Measurements from ENCODE around the gene CSNK1A1. TPM values are rescaled to one million over a fixed set of nuclear protein-coding genes. Genes with fewer than 3 reads are reported as not detected.
"Not testable (repeated sequence)": the region's sequence is repeated elsewhere in the genome, so short reads cannot be mapped to it uniquely, and the experiment has no call there.

Gene CSNK1A1
- total and polyA plus RNA-seq, 3 experiments from 2014 or later = 118 to 187 (median 177) TPM

DNA sequence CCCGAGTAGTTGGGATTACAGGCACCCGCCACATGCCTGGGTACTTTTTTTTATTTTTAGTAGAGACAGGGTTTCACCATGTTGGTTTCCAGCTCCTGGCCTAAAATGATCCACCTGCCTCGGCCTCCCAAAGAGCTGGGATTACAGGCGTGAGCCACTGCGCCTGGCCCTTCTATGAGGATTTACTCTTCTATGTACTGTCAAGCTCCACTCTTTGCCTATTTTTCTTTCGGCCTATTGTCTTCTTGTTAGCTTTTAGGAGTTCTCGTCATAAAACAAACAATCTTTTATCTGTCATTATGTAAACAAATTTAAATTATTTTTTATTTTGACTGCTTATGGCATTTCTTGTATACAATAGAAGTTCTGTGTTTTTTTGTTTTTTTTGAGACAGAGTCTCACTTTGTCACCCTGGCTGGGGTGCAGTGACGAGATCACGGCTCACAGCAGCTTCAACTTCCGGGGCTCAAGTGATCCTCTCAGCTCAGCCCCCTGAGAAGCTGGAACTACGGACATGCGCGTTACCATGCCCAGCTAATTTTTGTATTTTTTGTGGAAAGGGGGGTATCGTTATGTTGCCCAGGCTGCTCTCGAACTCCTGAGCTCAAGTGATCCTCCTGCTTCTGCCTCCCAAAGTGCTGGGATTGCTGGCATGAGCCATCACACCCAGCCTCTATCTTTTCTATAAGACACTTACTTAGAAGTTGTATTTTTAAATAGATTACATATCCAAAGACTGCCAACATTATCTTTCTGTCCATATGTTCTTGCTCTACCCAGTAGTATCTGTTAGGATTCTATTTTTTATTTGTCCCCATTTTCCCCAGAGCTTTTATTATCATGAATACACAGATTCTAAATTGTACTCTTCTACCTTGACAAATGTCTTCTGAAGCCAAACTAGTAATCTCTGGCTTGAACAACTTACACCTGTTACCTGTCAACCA, 29.2 kb downstream of the CSNK1A1 start:
- Mint-ChIP-seq H3K27ac (peak overlapping the region in 7 of 8 donors; percentile 10 to 81 (median 56)), H3K4me1 (peaks cover 87 to 99% (median 95%) of the 10 kb centered on the region in 3 donors), H3K4me3 (peak overlapping the region in 5 of 7 donors; percentile 2 to 35 (median 22)), H3K27me3 (no peaks in the 10 kb centered on the region), H3K36me3 (peaks cover 0 to 69% (median 10%) of the 10 kb centered on the region in 3 donors), H3K9me3 (no peaks in the 10 kb centered on the region)
- no peaks in the 10 kb centered on the region for H3K27me3 ChIP-seq (ENCODE audit: insufficient read depth, low read length, poor library complexity, severe bottlenecking)
- peaks cover 81% of the 10 kb centered on the region for H3K4me1 ChIP-seq (ENCODE audit: insufficient read depth, low read length)
- peaks cover 14% of the 10 kb centered on the region for H3K36me3 ChIP-seq (ENCODE audit: insufficient read depth, low read length)
- ChIA-PET CTCF (interaction anchor here (0.8 kb wide), 1 partner anchor 13 kb away, joined by 3 read pairs; no protein-coding TSS in a partner anchor), POLR2A (no interaction called here)
- H3K27ac ChIP-seq (ENCODE audit: low read depth, low read length) = no peak overlapping the region
- no peak overlapping the region for H3K4me3 ChIP-seq (ENCODE audit: low read length)
- no peaks in the 10 kb centered on the region for H3K9me3 ChIP-seq (ENCODE audit: low read length)
- no peak for DNase-seq

DNA sequence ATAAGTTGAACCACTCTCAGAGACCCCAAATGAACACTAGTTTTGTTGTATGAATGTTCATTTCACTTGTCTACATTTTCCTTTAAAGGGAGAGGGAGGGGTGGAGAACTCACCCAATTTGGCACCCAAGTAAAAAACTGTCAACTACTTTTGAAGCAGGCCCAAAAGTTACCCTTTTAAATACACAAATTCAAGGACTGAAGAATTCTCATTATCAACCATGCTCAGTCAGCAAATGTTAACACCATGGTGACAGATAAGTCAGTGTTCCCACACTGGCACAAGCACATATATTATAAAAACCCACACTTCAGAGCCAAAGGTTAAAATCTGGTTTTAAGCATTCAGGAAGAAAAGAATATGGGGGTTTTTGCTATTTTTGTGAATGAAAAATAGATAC, 31.6 kb downstream of the CSNK1A1 start:
- Mint-ChIP-seq H3K9me3 (no peaks in the 10 kb centered on the region), H3K36me3 (peaks cover 0 to 73% (median 12%) of the 10 kb centered on the region in 3 donors), H3K27me3 (no peaks in the 10 kb centered on the region), H3K4me1 (peaks cover 80 to 98% (median 96%) of the 10 kb centered on the region in 3 donors), H3K4me3 (peak overlapping the region in 4 of 7 donors; percentile 3 to 44 (median 22)), H3K27ac (peak overlapping the region; percentile 5 to 79 (median 50))
- CTCF ChIA-PET = interaction anchor here (1.4 kb wide), 1 partner anchor 8 kb away, joined by 3 read pairs; no protein-coding TSS in a partner anchor
- H3K27ac ChIP-seq (ENCODE audit: low read depth, low read length) = peak overlapping the region; percentile 3
- DNase-seq = no peak
- no peak overlapping the region for H3K4me3 ChIP-seq (ENCODE audit: low read length)
- H3K36me3 ChIP-seq (ENCODE audit: insufficient read depth, low read length) = peaks cover 19% of the 10 kb centered on the region
- peaks cover 60% of the 10 kb centered on the region for H3K4me1 ChIP-seq (ENCODE audit: insufficient read depth, low read length)
- H3K27me3 ChIP-seq (ENCODE audit: insufficient read depth, low read length, poor library complexity, severe bottlenecking) = no peaks in the 10 kb centered on the region
- POLR2A ChIA-PET = no interaction called here
- H3K9me3 ChIP-seq (ENCODE audit: low read length) = no peaks in the 10 kb centered on the region

DNA sequence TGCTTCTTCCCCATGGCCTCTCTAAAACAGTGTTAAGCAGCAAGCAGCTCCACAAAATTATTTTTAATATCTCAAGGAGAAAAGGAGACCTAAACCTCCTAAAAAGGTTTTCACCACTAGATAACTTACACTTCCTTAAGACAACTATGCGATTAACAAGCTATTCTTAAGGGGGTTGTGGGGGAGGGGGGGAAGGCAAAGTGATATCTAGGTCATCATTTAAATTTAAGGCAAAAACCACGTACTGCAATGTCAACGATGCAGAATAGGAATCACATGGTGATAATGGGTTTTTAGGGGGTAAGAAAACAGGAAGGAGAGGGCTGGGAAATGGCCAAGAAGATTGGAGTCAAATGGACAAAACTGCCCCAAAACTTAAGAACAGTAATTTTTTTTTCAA, 32.6 kb downstream of the CSNK1A1 start:
- no peak for DNase-seq
- Mint-ChIP-seq H3K36me3 (peaks cover 0 to 68% (median 6%) of the 10 kb centered on the region in 3 donors), H3K27ac (peak overlapping the region; percentile 32 to 86 (median 58)), H3K9me3 (no peaks in the 10 kb centered on the region), H3K4me1 (peaks cover 77 to 91% (median 90%) of the 10 kb centered on the region in 3 donors), H3K4me3 (peak overlapping the region in 4 of 7 donors; percentile 9 to 46 (median 16)), H3K27me3 (no peaks in the 10 kb centered on the region)
- H3K27me3 ChIP-seq (ENCODE audit: insufficient read depth, low read length, poor library complexity, severe bottlenecking) = no peaks in the 10 kb centered on the region
- no peak overlapping the region for H3K4me3 ChIP-seq (ENCODE audit: low read length)
- peaks cover 17% of the 10 kb centered on the region for H3K36me3 ChIP-seq (ENCODE audit: insufficient read depth, low read length)
- H3K27ac ChIP-seq (ENCODE audit: low read depth, low read length) = no peak overlapping the region
- ChIA-PET POLR2A (interaction anchor here (0.5 to 0.6 kb wide), 2 partner anchors 32 to 81 kb away, joined by 3 to 6 read pairs; no protein-coding TSS in a partner anchor), CTCF (interaction anchor here (0.6 to 1.4 kb wide), 2 partner anchors 9 to 225 kb away, joined by 3 read pairs; no protein-coding TSS in a partner anchor)
- H3K4me1 ChIP-seq (ENCODE audit: insufficient read depth, low read length) = peaks cover 56% of the 10 kb centered on the region
- no peaks in the 10 kb centered on the region for H3K9me3 ChIP-seq (ENCODE audit: low read length)

DNA sequence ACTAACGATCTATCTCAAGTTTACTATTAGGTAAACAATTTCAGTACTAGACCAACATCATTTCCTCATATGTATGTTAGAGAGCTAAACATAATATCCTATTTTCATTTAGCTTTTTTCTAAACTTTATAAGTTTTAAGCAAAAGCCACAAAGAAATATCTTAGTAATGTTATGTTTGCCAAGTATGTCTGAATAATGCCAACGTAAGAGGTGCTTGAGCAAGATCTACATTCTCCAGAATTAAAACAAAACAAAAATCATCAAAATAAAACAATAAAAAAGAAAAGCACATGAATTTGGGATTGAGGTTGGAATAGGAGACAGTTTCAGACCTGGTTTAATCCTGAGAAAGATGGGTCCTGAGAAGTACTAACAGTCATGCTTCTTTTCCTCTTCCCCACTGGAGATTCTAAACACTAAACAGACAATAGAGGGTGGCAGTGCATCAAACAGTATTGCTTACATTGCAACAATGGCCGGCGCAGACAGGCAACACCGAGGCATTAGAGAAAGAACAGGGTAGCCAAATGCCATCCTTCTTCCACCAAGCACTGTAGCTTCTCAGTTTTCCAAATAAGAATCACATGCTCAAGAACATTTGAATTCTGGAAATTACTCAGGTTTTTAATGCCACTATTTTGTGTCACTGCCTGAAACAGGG, 33.6 kb downstream of the CSNK1A1 start:
- Mint-ChIP-seq H3K27me3 (no peaks in the 10 kb centered on the region), H3K4me3 (peak overlapping the region in 2 of 7 donors; percentile 1 to 9), H3K9me3 (no peaks in the 10 kb centered on the region), H3K4me1 (peaks cover 74 to 91% (median 84%) of the 10 kb centered on the region in 3 donors), H3K36me3 (peaks cover 0 to 68% (median 9%) of the 10 kb centered on the region in 3 donors), H3K27ac (peak overlapping the region in 5 of 8 donors; percentile 37 to 86 (median 59))
- Histone ChIP-seq H3K4me1 (ENCODE audit: insufficient read depth, low read length) (peaks cover 48% of the 10 kb centered on the region), H3K4me3 (ENCODE audit: low read length) (no peak overlapping the region), H3K9me3 (ENCODE audit: low read length) (no peaks in the 10 kb centered on the region), H3K27me3 (ENCODE audit: insufficient read depth, low read length, poor library complexity, severe bottlenecking) (no peaks in the 10 kb centered on the region), H3K27ac (ENCODE audit: low read depth, low read length) (no peak overlapping the region), H3K36me3 (ENCODE audit: insufficient read depth, low read length) (peaks cover 21% of the 10 kb centered on the region)
- no peak for DNase-seq
- CTCF ChIA-PET = interaction anchor here (1.5 kb wide), 1 partner anchor 16 kb away, joined by 5 read pairs; no protein-coding TSS in a partner anchor
- POLR2A ChIA-PET = no interaction called here

DNA sequence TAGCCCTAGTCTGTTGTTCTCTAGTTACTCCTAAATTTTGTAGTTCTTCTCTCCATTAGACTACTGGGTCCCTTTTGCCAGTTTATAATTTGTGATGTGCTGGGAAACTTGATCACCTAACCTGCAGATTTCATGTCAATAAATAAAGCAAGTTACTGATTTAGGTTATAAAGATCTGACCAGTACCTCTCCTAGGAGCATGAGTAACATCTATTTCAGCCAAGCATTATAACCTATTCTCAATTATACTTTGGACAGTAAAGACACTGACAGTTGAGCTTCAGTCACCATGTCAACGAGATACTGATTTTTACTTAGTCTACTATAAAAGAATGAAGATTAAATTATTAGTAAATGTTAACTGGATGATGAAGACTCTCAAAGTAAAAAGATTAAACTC, 36.7 kb downstream of the CSNK1A1 start:
- H3K9me3 ChIP-seq (ENCODE audit: low read length) = no peaks in the 10 kb centered on the region
- Mint-ChIP-seq H3K4me3 (no peak overlapping the region), H3K36me3 (peaks cover 0 to 65% (median 7%) of the 10 kb centered on the region in 3 donors), H3K9me3 (no peaks in the 10 kb centered on the region), H3K27ac (peak overlapping the region in 3 of 8 donors; percentile 18 to 71 (median 48)), H3K4me1 (peaks cover 46 to 62% (median 53%) of the 10 kb centered on the region in 3 donors), H3K27me3 (no peaks in the 10 kb centered on the region)
- CTCF ChIA-PET = interaction anchor here (1.3 kb wide), 1 partner anchor 72 kb away, joined by 4 read pairs; no protein-coding TSS in a partner anchor
- no peak for DNase-seq
- no peak overlapping the region for H3K4me3 ChIP-seq (ENCODE audit: low read length)
- H3K27me3 ChIP-seq (ENCODE audit: insufficient read depth, low read length, poor library complexity, severe bottlenecking) = no peaks in the 10 kb centered on the region
- peaks cover 22% of the 10 kb centered on the region for H3K4me1 ChIP-seq (ENCODE audit: insufficient read depth, low read length)
- POLR2A ChIA-PET = no interaction called here
- peaks cover 27% of the 10 kb centered on the region for H3K36me3 ChIP-seq (ENCODE audit: insufficient read depth, low read length)
- H3K27ac ChIP-seq (ENCODE audit: low read depth, low read length) = no peak overlapping the region

DNA sequence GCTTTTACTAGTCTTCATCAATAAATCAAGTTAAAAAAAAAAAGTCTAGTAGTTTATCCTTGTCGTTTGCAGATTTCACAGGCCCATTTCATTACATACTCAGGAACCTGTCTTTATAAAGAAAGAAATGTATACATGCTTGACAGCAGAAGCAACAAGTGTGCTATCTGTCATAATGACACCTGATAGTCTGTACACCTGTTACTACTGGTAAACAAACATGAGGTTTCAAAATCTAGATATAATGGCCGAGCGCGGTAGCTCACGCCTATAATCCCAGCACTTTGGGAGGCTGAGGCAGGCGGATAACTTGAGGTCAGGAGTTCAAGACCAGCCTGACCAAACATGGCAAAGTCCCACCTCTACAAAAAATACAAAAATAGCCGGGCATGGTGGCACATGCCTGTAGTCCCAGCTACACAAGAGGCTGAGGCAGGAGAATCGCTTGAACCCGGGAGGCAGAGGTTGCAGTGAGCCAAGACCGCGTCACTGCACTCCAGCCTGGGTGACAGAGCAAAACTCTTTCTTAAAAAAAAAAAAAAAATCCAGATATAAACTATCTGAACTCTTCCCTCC, 37.8 kb downstream of the CSNK1A1 start:
- peaks cover 0 to 68% (median 7%) of the 10 kb centered on the region in 3 donors for H3K36me3 Mint-ChIP-seq

DNA sequence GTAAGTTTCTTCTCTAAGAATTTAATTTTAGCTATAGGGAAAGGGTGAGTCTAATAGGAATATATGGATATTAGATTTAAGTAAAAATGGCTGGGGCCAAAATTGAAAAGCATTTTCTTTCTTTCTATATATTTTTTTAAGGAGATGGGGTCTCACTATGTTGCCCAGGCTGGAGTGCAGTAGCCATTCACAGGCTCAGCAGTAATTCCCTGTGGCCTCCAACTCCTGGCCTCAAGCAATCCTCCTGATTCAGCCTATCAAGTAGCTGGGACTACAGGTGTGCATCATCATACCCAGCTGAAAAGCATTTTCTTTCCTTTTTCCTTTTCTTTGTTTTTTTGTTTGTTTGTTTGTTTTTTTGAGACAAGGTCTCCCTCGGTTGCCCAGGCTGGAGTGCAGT, 41.1 kb downstream of the CSNK1A1 start:
- Histone ChIP-seq H3K27me3 (ENCODE audit: insufficient read depth, low read length, poor library complexity, severe bottlenecking) (no peaks in the 10 kb centered on the region), H3K4me1 (ENCODE audit: insufficient read depth, low read length) (no peaks in the 10 kb centered on the region), H3K4me3 (ENCODE audit: low read length) (no peak overlapping the region), H3K9me3 (ENCODE audit: low read length) (no peaks in the 10 kb centered on the region), H3K27ac (ENCODE audit: low read depth, low read length) (no peak overlapping the region), H3K36me3 (ENCODE audit: insufficient read depth, low read length) (peaks cover 48% of the 10 kb centered on the region)
- Mint-ChIP-seq H3K4me1 (peaks cover 8 to 22% (median 11%) of the 10 kb centered on the region in 3 donors), H3K9me3 (no peaks in the 10 kb centered on the region), H3K27ac (peak overlapping the region in 2 of 8 donors; percentile 37 to 68), H3K4me3 (no peak overlapping the region), H3K36me3 (peaks cover 0 to 82% (median 10%) of the 10 kb centered on the region in 3 donors), H3K27me3 (no peaks in the 10 kb centered on the region)
- DNase-seq = no peak
- ChIA-PET CTCF (interaction anchor here (1.6 kb wide), 1 partner anchor 138 kb away, joined by 3 read pairs; no protein-coding TSS in a partner anchor), POLR2A (interaction anchor here (1.1 kb wide), 1 partner anchor 41 kb away, joined by 5 read pairs; the partner anchor contains the start of gene CSNK1A1)

More for the DNA sequence above, 37.8 kb downstream of the CSNK1A1 start:
- H3K27me3 Mint-ChIP-seq; H3K9me3 ChIP-seq (ENCODE audit: low read length); H3K27ac ChIP-seq (ENCODE audit: low read depth, low read length); H3K9me3 Mint-ChIP-seq; H3K4me3 Mint-ChIP-seq; H3K27me3 ChIP-seq (ENCODE audit: insufficient read depth, low read length, poor library complexity, severe bottlenecking); CTCF ChIA-PET; H3K4me3 ChIP-seq (ENCODE audit: low read length); DNase-seq; POLR2A ChIA-PET: not testable (repeated sequence)
- peak overlapping the region in 2 of 8 donors; percentile 14 to 58 for H3K27ac Mint-ChIP-seq
- peaks cover 36 to 53% (median 42%) of the 10 kb centered on the region in 3 donors for H3K4me1 Mint-ChIP-seq
- H3K36me3 ChIP-seq (ENCODE audit: insufficient read depth, low read length) = peaks cover 31% of the 10 kb centered on the region
- H3K4me1 ChIP-seq (ENCODE audit: insufficient read depth, low read length) = peaks cover 11% of the 10 kb centered on the region

All from CD8-positive, alpha-beta memory T cell (primary cell).